Psoas muscle (tissue), 8 donors: ENCODE data around the gene TASOR2. TPM values are rescaled to one million over a fixed set of nuclear protein-coding genes. Genes with fewer than 3 reads are reported as not detected.

ENCODE experiments used
- ATAC-seq, 4 donors: fragments of 200-7000 bp; cut with Tn5 transposase; one replicate each; pipeline ENCODE4 v1.9.1; 2020; ENCODE audit warnings: moderate library complexity in 3 of 4, mild to moderate bottlenecking in 2 of 4
- DNase-seq, 2 donors: peaks; one replicate each; pipeline ENCODE4 v3.0.0-alpha.2; 2020
- H3K27ac ChIP-seq: fragments of 200-600 bp; one replicate; pipeline ENCODE4 v1.8.0; 2022
- H3K27me3 ChIP-seq, 3 donors: fragments of 200-600 bp in 1 of 3; one replicate each; pipeline versions ENCODE4 v1.6.1 to v1.8.0; 2013 to 2022; ENCODE audit warnings: low read length in 2 of 3, mild to moderate bottlenecking in 2 of 3, moderate library complexity in 1 of 3; ENCODE audit not compliant: insufficient read depth in 3 of 3
- H3K36me3 ChIP-seq, 2 donors: fragments of 200-600 bp in 1 of 2; one replicate each; pipeline versions ENCODE4 v1.6.1 to v1.8.0; 2013 to 2022; ENCODE audit warnings: low read depth in 1 of 2, mild to moderate bottlenecking in 1 of 2, moderate library complexity in 1 of 2; ENCODE audit not compliant: insufficient read depth in 1 of 2
- H3K4me1 ChIP-seq: fragments of 200-600 bp; one replicate; pipeline ENCODE4 v1.8.0; 2022
- H3K4me3 ChIP-seq: fragments of 200-600 bp; one replicate; pipeline ENCODE4 v1.8.0; 2022; ENCODE audit warnings: mild to moderate bottlenecking
- H3K9me3 ChIP-seq: fragments of 200-600 bp; one replicate; pipeline ENCODE4 v1.8.0; 2022
- CTCF ChIP-seq: fragments of 200-600 bp; IDR thresholded peaks from one replicate; pipeline ENCODE4 v1.8.0; 2022; ENCODE audit warnings: antibody characterized with exemption
- WGBS, 3 donors: extraction: QIAGEN DNeasy Blood & Tissue Kit; methylation state at CpG; one replicate each; pipeline versions ENCODE4 v1.1.6 to v1.1.7; 2013; 5-methylcytosine and 5-hydroxymethylcytosine counted together
- intact Hi-C, 2 donors: fragments of 100-400 bp; cut with DNase I; formaldehyde crosslinking; loops; one replicate each; pipeline versions ENCODE4 v1.11.0 to v1.14.2; 2022
- polyA plus RNA-seq, 3 donors: library from polyadenylated mRNA; stranded (reverse); fragments of 200-250 nt; gene quantifications; one replicate each; pipeline ENCODE4 v1.2.3, GENCODE V29; 2013
- total RNA-seq, 4 donors: library from RNA; stranded (reverse); fragmentation: NEBNext Ultra II Directional in 2 of 4; extraction: Animal tissue kit (Norgen Biotek cat#: 25700) in 2 of 4; gene quantifications; one replicate each; pipeline versions ENCODE4 v1.2.1 to v1.2.4, GENCODE V29; 2021 to 2023
- donor health status: healthy with polysubstance abuse.
- donor health status: DM: no; HTN: no; CAD: no; lungs with moderate emphysema.
- donor health status: Bipolar disorder and iron deficiency.
- donor health status: healthy.
- donor health status: DM: yes; HTN: yes; CAD: no.
- donor health status: DM: no; HTN: no; CAD: no.
- donor health status: DM: no; HTN: no; CAD: no.
- donor health status: DM: yes; HTN: yes; CAD: no.

Gene TASOR2
- total and polyA plus RNA-seq, 7 donors: 8.2 to 45.6 (median 31.5) TPM

- no peak overlapping the region for H3K4me3 ChIP-seq
- ATAC-seq: no peak
- H3K9me3 ChIP-seq: no peaks in the 10 kb centered on the region
- 86 to 93% (median 87%) methylated on average over 12 of the region's 12 CpGs for WGBS, 3 donors
- H3K36me3 ChIP-seq: peaks cover 12 to 61% of the 10 kb centered on the region in 2 donors
- DNase-seq: no peak
- intact Hi-C loops: no loop called here
- H3K27me3 ChIP-seq: no peaks in the 10 kb centered on the region
- TF ChIP-seq CTCF: no peak
- H3K4me1 ChIP-seq: no peaks in the 10 kb centered on the region
- H3K27ac ChIP-seq: no peak overlapping the region
These were observed 44.6 kb upstream of the TASOR2 start for GRCh38 chr10:5640036-5640435.

GRCh38 chr10:5640501-5640900 is 44.1 kb upstream of the TASOR2 start:
- DNase-seq (no peak), ATAC-seq (no peak)
- no peak for TF ChIP-seq CTCF
- Histone ChIP-seq H3K9me3 (no peaks in the 10 kb centered on the region), H3K36me3 (peaks cover 12 to 61% of the 10 kb centered on the region in 2 donors), H3K4me3 (no peak overlapping the region), H3K27ac (no peak overlapping the region), H3K4me1 (no peaks in the 10 kb centered on the region), H3K27me3 (no peaks in the 10 kb centered on the region)
- intact Hi-C loops: no loop called here
- WGBS, 3 donors: 78 to 86% (median 86%) methylated on average over 13 of the region's 13 CpGs

GRCh38 chr10:5641501-5641900 is 43.1 kb upstream of the TASOR2 start:
- Histone ChIP-seq H3K27ac (no peak overlapping the region), H3K27me3 (no peaks in the 10 kb centered on the region), H3K9me3 (no peaks in the 10 kb centered on the region), H3K36me3 (peaks cover 12 to 62% of the 10 kb centered on the region in 2 donors), H3K4me3 (no peak overlapping the region), H3K4me1 (no peaks in the 10 kb centered on the region)
- WGBS, 3 donors: 94 to 96% (median 95%) methylated on average over 25 of the region's 25 CpGs
- ATAC-seq: no peak
- DNase-seq: peak in 1 of 2 donors; percentile 41
- TF ChIP-seq CTCF: no peak
- intact Hi-C loops: no loop called here

- Histone ChIP-seq H3K27me3 (no peaks in the 10 kb centered on the region), H3K27ac (no peak overlapping the region), H3K36me3 (peaks cover 12 to 75% of the 10 kb centered on the region in 2 donors), H3K9me3 (no peaks in the 10 kb centered on the region), H3K4me3 (no peak overlapping the region), H3K4me1 (no peaks in the 10 kb centered on the region)
- no peak for TF ChIP-seq CTCF
- WGBS, 3 donors: 62 to 64% (median 63%) methylated on average over 8 of the region's 8 CpGs
- intact Hi-C loops: no loop called here
- ATAC-seq (no peak), DNase-seq (no peak)
These were observed 41.1 kb upstream of the TASOR2 start for GRCh38 chr10:5643346-5644067.

GRCh38 chr10:5644930-5645329 is 39.7 kb upstream of the TASOR2 start:
- intact Hi-C loops: no loop called here

More at GRCh38 chr10:5644930-5645329, 39.7 kb upstream of the TASOR2 start:
- no peaks in the 10 kb centered on the region for H3K9me3 ChIP-seq
- DNase-seq (no peak), ATAC-seq (no peak)
- no peak for TF ChIP-seq CTCF
- no peaks in the 10 kb centered on the region for H3K4me1 ChIP-seq
- peak overlapping the region; percentile 60 for H3K27ac ChIP-seq
- H3K4me3 ChIP-seq: no peak overlapping the region
- WGBS, 3 donors: 81 to 91% (median 83%) methylated on average over 6 of the region's 6 CpGs
- peaks cover 6 to 75% of the 10 kb centered on the region in 2 donors for H3K36me3 ChIP-seq
- H3K27me3 ChIP-seq: no peaks in the 10 kb centered on the region
